Parathyroid adenoma (tissue), 2 donors: ENCODE data around the gene NPAS1.

Experiments
- H2AFZ ChIP-seq: fragments of 300-600 bp; sonication (generic); one replicate; pipeline ENCODE4 v1.7.0; 2017; ENCODE audit warnings: antibody characterized with exemption, mild to moderate bottlenecking
- H3K27ac ChIP-seq: fragments of 300-600 bp; sonication (generic); one replicate; pipeline ENCODE4 v1.7.0; 2017
- H3K27me3 ChIP-seq: fragments of 300-600 bp; sonication (generic); one replicate; pipeline ENCODE4 v1.7.0; 2017; ENCODE audit warnings: low read length; ENCODE audit not compliant: control insufficient read depth, insufficient read depth
- H3K36me3 ChIP-seq: fragments of 300-600 bp; sonication (generic); one replicate; pipeline ENCODE4 v1.7.0; 2017; ENCODE audit warnings: low read length; ENCODE audit not compliant: control insufficient read depth, insufficient read depth
- H3K4me1 ChIP-seq: fragments of 300-600 bp; sonication (generic); one replicate; pipeline ENCODE4 v1.7.0; 2017; ENCODE audit warnings: control low read depth
- H3K4me2 ChIP-seq: fragments of 300-600 bp; sonication (generic); one replicate; pipeline ENCODE4 v1.7.0; 2017; ENCODE audit warnings: low read length
- H3K4me3 ChIP-seq: fragments of 300-600 bp; sonication (generic); one replicate; pipeline ENCODE4 v1.7.0; 2017; ENCODE audit warnings: low read depth, low read length
- H3K79me2 ChIP-seq: fragments of 300-600 bp; sonication (generic); one replicate; pipeline ENCODE4 v1.7.0; 2017; ENCODE audit warnings: control low read depth
- H3K9ac ChIP-seq: fragments of 300-600 bp; sonication (generic); one replicate; pipeline ENCODE4 v1.7.0; 2017; ENCODE audit warnings: mild to moderate bottlenecking
- H3K9me3 ChIP-seq: fragments of 300-600 bp; sonication (generic); one replicate; pipeline ENCODE4 v1.7.0; 2017; ENCODE audit warnings: low read length; ENCODE audit not compliant: control insufficient read depth
- CTCF ChIP-seq: fragments of 300-600 bp; sonication (generic); IDR thresholded peaks from one replicate; pipeline ENCODE4 v1.7.0; 2017; ENCODE audit warnings: antibody characterized with exemption, mild to moderate bottlenecking
- donor health status: primary hyperparathyroidism.

Gene NPAS1

DNA sequence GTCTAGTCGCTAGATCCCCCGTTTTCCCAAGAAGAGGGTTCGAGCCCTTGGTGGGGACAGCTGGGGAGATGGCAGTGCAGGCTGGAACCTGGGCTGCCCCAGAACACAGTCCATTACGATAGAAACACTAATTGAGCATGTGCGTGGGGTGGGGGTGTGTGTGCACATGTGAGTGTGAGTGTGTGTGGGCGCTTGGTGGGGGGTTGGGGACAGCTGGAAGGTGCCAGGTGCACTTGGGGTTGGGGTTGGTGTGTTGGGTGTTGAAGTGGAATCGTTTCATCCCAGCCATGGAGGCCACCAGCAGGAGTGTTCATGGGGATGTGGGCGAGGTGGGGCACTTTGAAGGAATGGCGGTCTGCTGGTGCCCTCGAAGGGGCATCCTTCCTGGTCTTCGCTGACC, 18.1 kb upstream of the NPAS1 start:
- Histone ChIP-seq H3K9me3 (no peaks in the 10 kb centered on the region), H3K27ac (no peak overlapping the region), H3K79me2 (no peaks in the 10 kb centered on the region), H3K4me1 (no peaks in the 10 kb centered on the region), H3K27me3 (no peaks in the 10 kb centered on the region), H2AFZ (no peak overlapping the region), H3K4me2 (no peak overlapping the region), H3K9ac (no peak overlapping the region), H3K4me3 (no peak overlapping the region), H3K36me3 (no peaks in the 10 kb centered on the region)
- TF ChIP-seq CTCF = no peak

DNA sequence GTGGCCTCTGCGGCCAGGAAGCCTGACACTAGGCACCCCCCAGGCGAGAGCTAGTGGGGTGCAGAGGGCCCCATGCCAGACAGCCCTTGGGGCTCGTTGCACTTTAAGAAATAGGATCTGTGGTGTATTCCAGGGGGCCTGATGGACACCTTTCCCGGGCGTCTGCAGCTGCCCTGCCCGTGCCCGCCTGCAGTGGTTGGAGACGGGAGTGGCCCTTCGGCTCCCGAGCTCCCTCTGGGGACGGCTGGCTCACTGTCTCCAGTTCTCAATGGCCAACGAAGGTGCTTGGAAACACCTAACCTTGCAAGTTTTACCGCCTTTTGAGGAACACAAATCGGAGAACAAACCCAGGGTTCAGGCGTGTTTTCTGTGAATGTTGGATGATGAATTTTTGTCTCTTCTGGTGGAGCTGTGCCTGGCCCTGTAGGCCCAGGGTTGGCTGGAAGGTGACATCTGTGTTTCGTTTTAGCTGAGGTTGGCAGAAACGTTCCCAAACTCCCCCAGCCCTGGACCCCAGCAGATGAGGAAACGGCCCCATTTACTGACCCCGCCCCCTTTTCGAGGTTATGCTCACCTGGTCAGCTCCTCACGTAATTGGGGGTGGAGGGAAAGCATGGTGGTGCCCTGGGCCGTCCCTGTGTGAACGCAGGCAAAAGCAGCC, 17.4 kb upstream of the NPAS1 start:
- Histone ChIP-seq H3K79me2 (no peaks in the 10 kb centered on the region), H3K4me3 (no peak overlapping the region), H3K27ac (no peak overlapping the region), H3K27me3 (no peaks in the 10 kb centered on the region), H2AFZ (no peak overlapping the region), H3K4me1 (no peaks in the 10 kb centered on the region), H3K36me3 (no peaks in the 10 kb centered on the region), H3K4me2 (no peak overlapping the region), H3K9me3 (no peaks in the 10 kb centered on the region), H3K9ac (no peak overlapping the region)
- TF ChIP-seq CTCF = no peak

DNA sequence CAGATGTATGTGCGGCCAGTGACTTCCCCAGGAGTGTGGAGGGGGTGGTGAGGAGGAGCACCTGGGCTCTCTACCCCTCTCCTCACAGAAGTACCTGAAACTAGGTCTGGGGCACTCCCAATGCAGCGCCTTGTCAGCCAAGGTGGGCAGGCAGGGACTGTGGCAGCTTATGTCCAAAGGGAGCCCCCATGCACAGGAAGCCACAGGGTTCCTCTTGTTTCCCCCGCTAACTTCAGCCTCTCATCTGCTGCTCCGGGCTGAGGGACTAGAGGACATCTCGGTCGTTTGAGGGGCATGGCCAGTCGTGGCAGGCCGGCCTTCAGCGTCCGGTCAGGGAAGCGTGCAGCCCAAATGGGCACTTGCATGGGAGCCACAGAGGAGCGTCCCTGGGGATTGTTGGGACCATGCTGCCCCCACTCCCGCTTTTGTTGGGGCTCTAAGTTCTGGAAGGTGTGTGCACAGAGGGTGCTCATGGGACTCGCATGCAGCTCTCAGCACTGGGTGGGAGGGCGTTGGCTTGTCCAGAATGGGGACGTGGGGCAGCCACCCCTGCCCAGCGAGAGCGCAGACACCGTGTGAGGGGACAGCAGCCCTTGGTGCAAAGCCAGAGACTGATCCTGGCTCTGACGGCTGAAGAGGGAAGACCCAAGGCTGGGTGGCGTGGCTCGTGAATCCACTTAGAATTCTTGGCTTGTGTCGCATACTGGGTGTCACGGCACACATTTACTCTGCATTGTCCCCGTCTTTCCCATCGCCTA, 16.6 kb upstream of the NPAS1 start:
- Histone ChIP-seq H3K9me3 (no peaks in the 10 kb centered on the region), H3K4me3 (no peak overlapping the region), H3K9ac (no peak overlapping the region), H3K79me2 (no peaks in the 10 kb centered on the region), H3K36me3 (no peaks in the 10 kb centered on the region), H3K4me2 (no peak overlapping the region), H3K4me1 (no peaks in the 10 kb centered on the region), H2AFZ (no peak overlapping the region), H3K27ac (no peak overlapping the region), H3K27me3 (no peaks in the 10 kb centered on the region)
- no peak for TF ChIP-seq CTCF

- Histone ChIP-seq H3K4me1 (no peaks in the 10 kb centered on the region), H3K36me3 (no peaks in the 10 kb centered on the region), H3K27me3 (no peaks in the 10 kb centered on the region), H2AFZ (no peak overlapping the region), H3K79me2 (no peaks in the 10 kb centered on the region), H3K4me3 (no peak overlapping the region), H3K4me2 (no peak overlapping the region), H3K9ac (no peak overlapping the region), H3K9me3 (no peaks in the 10 kb centered on the region), H3K27ac (no peak overlapping the region)
- TF ChIP-seq CTCF = no peak
These were observed 15.8 kb upstream of the NPAS1 start for GRCh38 chr19:47003611-47004465.
